Lower leg skin (tissue), 3 donors: ENCODE measurements around the gene EPHA6.

Source experiments
- POLR2A ChIP-seq, 2 donors: fragments of 450-650 bp; IDR thresholded peaks; one replicate each; pipeline ENCODE4 v1.6.1; 2016 to 2017; ENCODE audit warnings: antibody characterized with exemption in 2 of 2, mild to moderate bottlenecking in 1 of 2, moderate library complexity in 1 of 2
- TF ChIP-seq, protein P1 (sequence below), 3 donors: fragments of 450-650 bp; IDR thresholded peaks; one replicate each; pipeline ENCODE4 v1.5.1; 2016; ENCODE audit warnings: antibody characterized with exemption in 3 of 3, mild to moderate bottlenecking in 3 of 3, moderate library complexity in 2 of 3

DNA sequence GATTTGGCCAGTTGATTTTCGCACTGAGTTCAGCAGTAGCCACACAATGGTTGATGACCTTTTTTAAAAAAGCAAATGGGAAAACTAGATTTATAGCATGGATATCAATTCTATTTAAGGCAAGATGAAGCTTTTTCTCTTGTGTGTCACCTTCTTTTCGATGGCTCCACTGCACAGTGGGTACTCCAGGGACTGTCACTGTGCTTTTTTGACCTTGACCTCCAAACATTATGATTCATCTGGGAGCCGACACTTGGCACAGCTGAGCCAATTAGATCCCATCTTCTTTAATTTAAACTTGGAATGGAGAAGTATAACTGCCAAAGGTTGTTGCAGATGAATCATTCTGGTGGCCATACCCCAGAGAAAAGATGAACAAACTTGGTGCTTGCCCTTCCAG is 367.3 kb downstream of the EPHA6 start:
- TF ChIP-seq, protein P1, sequence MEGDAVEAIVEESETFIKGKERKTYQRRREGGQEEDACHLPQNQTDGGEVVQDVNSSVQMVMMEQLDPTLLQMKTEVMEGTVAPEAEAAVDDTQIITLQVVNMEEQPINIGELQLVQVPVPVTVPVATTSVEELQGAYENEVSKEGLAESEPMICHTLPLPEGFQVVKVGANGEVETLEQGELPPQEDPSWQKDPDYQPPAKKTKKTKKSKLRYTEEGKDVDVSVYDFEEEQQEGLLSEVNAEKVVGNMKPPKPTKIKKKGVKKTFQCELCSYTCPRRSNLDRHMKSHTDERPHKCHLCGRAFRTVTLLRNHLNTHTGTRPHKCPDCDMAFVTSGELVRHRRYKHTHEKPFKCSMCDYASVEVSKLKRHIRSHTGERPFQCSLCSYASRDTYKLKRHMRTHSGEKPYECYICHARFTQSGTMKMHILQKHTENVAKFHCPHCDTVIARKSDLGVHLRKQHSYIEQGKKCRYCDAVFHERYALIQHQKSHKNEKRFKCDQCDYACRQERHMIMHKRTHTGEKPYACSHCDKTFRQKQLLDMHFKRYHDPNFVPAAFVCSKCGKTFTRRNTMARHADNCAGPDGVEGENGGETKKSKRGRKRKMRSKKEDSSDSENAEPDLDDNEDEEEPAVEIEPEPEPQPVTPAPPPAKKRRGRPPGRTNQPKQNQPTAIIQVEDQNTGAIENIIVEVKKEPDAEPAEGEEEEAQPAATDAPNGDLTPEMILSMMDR (IDR thresholded peaks at IDR 0.05): no peak
- TF ChIP-seq POLR2A (IDR thresholded peaks at IDR 0.05): no peak
